ENCODE results near the gene IL21R.
"Not testable (repeated sequence)": the region's sequence is repeated elsewhere in the genome, so short reads cannot be mapped to it uniquely, and the experiment has no call there.

IL21R gene

DNA sequence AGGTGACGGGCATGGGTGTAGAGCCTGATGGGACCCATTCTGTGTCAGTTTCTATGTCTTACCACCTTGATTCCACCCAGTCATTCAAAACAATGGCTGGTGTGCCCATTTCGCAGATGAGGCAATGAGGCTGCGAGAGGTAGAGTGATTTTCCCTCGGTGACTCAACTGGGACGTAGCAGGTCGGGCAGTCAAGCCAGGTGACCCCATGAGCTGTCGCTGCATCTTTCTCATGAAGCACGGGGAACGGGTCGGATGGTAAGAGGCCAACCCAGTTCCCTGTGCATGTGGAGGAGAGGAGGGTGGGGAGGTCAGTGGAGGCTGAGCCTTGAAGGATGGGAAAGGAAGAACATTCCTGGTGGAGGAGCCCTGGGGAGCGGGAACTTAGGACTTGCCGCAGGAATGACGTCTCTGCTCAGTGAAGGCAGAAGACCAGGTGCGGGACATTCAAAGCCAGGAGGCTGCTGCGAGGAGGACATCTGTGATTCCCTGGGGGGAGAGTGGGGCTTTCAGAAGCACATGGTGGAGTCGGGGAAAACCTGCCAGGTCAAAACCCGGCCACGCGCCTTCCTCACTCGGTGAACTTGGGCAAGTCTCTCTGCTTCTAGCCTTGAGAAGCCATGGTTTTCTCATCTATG, 1.1 kb downstream of the IL21R start:
- DNase-seq (ENCODE audit: low read depth) = no peak

DNA sequence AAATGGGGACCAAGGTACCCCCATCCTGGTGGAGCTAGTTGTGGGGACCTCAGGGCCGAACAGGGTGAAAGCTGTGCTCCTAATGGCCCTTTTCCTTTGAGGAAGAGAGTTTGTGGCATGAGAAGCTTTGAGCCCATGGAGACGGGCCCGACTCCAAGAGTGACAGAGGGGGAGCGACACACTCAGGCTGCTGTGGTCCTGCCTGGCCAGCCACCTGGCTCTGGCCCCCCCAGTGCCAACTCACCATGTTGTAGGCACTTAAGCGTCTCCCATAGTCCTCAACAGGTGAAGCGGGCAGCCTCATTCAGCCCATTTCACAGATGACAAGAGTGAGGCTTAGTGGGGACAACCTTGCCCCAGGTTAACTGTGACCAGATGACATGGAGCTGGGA, 1.6 kb downstream of the IL21R start:
- no peak for DNase-seq (ENCODE audit: low read depth)

DNA sequence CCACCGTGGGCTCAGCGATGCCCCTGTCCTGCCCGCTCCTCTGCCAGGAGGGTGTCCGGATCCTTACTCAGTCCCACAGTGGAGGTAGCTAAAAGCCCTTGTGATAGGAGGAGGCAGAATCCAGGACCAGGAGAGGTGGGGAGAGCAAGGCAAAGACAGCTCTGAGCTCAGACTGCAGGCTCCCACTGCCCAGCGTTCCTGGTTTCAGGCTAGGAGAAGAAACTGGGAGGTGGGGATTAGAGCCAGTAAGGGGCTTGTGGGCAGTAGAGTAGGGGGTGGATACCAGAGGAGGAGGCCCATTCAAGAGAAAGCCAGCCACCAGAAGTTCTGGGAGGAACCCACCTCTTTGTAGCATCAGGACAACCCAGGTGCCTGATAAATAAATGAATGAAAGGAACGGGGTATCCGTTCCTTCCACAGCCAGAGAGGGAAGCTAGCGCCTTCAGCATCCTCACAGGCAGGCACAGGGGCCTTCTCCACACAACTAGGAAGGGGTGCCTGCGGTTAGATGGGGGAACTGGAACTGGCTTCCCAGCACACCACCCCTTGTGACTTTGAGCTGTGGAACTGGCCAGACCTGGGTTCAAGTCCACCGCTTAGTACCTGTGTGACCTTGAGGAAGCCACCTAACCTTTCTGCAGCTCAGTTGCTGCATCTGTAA, 2.3 kb downstream of the IL21R start:
- no peak for DNase-seq (ENCODE audit: low read depth)

DNA sequence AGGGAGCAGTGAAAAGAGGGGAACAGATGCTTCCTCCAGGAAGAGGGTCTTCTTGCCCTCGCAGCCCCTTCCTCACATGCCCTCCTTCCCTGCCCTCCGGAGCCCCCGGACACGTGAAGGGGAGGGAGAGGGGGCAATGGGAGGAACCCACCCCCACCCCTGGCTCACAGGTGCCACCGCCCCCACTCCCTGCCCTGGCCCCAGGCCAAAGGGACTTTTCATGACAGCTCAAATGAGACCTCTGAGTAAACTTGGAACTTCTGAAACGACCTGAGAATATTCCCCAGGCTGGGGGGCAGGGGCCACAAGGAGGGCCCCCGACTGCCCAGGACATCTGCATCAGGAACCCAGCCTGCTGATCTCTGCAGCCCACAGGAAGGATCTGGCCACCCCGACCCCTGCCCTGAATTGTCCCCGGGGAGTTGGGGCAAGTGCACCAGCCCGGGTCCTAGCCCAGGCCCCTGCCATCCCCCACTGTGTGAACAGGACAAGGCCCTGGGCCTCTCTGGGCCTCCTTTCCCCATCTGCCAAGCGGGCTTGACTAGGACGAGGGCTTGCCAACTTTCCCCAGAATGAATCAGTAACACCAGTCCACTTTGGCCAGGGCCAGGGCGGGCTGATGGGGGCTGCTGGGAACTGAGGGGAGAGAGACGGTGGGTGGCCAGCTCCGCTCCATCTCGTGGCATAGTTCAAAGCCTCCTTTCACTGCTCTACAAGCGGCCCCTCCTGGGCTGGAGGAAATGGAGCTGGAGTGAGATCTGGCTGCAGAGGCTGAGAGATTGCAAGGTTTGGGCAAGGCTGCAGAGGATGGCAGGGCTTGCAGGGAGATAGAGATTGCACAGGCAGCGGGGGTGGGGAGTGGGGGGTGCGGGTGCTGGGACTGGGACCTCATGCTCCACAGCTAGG, 3.8 kb downstream of the IL21R start:
- DNase-seq (ENCODE audit: low read depth) = no peak

DNA sequence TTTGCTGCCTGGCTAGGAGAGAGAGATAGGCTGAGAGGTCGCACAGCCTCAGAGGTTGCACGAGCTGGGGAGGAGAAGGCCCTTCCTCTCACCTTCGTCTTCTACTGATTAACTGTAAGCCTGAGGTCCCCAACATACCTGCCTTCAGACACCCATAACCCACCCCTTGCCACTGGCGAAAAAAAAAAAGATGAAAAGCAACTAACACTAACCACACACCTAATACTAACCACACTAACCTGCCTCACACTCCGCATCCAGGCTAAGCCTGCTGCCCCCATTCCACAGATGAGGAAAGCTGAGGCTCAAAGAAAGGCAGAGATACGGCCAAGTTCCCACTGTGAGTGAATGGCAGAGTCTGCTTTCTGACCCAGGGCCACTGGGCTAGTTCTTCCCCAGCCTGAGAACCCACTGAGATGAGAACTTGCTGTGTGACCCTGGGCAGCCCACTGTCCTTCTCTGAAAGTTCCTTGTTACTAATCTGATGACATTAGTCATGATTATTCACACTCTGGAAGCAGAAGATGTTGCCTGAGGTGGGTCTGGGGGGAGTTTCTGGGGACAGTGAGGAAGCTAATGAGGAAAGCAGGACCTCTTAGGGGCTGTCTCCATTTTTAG, 4.6 kb downstream of the IL21R start:
- DNase-seq (ENCODE audit: low read depth) = no peak

DNA sequence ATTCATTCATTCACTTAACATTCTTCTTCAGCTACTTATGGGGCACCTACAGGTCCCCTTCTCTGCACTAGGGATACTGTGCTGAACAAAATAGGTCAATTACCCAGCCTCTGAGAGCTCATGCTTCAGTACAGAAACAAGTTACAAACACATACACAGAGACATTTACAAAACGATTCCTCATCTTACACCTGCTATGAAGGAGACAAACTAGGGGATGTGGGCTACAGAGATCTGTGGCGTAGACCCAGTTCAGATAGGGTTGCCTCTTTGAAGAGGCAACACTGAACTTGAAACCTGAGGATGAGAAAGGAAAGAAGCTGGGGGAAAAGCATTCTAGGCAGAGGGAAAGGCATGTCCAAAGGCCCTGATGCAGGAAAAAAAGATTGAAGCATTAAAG, 5.2 kb downstream of the IL21R start:
- no peak for DNase-seq (ENCODE audit: low read depth)

DNA sequence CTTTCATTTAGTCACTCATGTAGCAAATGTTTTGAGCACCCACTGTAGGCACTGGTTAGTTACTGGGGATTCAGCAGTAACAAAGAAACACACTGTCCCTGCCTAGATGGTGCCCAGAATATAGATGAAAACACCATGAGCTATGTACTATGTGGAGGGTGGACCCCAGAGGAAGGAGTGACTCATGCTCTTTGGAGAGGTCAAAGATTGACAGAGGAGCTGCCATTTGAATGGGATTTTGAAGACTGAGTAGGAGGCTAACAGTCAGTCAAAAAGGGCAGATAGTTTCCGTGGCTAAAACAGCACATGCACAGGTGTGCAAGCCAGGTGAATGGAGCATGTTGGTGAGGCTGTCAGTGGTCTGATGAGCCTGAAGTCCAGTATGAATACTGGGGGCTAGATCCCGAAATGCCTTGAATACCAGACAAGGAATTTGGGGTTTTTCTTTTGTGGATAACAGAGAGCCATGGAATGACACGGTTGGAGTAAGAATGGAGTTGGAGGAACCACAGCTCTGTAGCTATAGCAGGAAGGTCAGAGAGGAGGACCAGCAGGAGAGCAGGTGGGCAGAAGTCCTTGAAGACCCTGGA, 6.1 kb downstream of the IL21R start:
- DNase-seq (ENCODE audit: low read depth) = no peak

DNA sequence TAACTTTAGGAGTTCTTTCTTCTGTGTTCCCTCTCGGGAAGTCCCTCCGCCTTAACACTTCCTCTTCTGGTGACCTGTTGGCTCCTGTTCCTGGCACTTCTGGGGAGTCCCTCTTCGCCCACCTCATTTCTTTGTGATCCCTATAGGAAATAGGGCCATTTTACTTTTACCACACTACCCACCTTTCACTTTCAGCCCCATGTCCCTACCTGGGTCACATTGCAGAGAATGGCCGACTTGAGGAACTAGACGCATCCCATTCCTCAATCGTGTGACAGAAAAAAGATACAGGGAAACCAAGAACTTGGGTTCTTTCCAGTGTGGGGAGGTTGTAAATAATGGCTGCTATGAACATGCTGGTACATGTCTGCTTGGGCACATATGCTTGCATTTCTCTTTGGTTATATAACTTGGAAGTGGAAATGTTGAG, 6.6 kb downstream of the IL21R start:
- DNase-seq (ENCODE audit: low read depth) = no peak

DNA sequence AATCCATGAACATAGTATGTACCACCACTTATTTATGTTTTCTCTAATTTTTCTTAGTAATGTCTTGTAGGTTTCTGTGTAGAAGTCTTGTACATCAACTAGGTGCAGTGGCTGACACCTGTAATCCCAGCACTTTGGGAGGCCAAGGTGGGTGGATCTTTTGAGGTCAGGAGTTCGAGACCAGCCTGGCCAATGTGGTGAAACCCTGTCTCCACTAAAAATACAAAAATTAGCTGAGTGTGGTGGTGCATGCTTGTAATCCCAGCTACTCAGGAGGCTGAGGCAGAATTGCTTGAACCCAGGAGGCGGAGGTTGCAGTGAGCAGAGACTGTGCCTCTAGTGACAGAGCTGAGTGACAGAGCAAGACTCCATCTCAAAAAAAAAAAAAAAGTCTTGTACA, 8.0 kb downstream of the IL21R start:
- not testable (repeated sequence) for DNase-seq (ENCODE audit: low read depth)

DNA sequence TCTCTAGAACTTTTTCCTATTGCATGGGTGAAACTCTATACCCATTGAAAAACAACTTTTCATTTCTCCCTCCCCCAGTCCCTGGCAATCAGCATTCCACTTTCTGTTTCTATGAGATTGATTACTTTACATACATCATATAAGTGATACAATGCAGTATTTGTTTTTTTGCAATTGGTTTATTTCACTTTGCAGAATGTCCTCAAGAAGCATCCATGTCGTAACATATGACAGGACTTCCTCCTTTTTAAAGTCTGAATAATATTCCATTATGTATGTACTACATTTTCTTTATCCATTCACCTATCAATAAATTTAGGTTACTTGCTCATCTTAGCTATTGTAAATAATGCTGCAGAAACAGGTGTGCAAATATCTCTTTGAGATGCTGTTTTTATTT, 8.8 kb downstream of the IL21R start:
- no peak for DNase-seq (ENCODE audit: low read depth)

DNA sequence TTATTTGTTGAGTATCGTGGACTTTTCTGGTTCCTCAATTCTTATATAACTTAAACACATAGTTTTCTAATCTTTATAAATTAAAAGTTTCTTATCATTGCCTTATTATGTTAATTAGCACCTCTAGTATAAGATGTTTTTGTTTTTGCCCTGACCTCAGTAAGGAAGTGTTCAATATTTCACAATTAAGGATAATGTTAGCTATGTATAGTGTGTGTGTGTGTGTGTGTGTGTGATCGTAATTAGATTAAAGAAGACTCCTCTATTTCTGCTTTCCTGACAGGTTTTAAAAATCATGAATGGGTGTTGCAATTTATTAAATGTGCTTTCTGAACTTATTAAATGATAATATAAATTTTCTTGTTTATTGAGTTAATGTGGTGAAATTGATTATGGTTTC, 12.0 kb downstream of the IL21R start:
- no peak for DNase-seq (ENCODE audit: low read depth)

DNA sequence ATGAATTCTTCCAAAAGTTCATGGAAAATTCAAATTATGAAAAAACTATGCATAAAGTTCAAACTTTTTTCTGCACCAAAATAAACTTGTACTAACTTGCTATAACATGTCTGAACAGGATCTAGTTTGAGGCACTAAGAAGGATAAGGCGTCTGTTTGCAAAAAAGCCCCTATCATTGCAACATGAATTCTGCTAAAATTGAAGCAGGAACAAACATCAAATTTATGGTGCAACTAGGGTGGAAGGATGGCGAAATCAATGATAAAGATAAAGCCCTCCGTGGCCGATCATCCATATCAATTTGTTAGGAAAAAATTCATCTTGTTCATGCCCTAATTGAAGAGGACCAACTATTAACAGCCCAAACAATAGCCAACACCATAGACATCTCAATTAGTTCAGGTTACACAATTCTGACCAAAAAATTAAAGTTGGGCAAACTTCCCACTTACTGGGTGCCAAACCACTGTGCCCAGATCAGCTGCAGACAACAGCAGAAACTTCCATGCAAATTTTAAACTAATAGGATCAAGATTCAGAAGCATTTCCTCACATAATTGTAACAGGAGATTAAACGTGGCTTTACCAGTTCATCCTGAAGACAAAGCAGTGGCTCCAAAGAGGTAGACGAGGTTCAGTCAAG, 12.9 kb downstream of the IL21R start:
- DNase-seq (ENCODE audit: low read depth) = no peak

DNA sequence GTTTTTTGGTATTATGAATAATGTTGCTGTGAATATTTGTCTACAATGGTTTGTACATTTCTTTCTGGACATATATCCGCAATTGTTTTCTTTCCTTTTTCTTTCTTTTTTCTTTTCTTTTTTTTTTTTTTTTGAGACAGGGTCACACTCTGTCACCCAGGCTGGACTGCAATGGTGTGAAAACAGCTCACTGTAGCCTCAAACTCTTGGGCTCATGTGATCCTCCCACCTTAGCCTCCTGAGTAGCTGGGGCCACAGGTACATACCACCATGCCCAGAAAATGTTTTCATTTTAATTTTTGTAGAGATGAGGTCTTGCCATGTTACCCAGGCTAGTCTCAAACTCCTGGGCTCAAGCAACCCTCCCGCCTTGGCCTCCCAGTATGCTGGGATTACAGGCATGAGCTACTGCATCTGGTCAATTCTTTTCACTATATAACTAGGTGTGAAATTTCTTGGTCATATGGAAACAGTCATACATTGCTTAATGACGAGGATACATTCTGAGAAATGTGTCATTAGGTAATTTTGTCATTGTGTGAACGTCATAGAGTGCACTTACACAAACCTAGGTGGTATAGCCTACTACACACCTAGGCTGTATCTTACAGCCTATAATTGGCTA, 15.2 kb downstream of the IL21R start:
- DNase-seq (ENCODE audit: low read depth) = no peak

DNA sequence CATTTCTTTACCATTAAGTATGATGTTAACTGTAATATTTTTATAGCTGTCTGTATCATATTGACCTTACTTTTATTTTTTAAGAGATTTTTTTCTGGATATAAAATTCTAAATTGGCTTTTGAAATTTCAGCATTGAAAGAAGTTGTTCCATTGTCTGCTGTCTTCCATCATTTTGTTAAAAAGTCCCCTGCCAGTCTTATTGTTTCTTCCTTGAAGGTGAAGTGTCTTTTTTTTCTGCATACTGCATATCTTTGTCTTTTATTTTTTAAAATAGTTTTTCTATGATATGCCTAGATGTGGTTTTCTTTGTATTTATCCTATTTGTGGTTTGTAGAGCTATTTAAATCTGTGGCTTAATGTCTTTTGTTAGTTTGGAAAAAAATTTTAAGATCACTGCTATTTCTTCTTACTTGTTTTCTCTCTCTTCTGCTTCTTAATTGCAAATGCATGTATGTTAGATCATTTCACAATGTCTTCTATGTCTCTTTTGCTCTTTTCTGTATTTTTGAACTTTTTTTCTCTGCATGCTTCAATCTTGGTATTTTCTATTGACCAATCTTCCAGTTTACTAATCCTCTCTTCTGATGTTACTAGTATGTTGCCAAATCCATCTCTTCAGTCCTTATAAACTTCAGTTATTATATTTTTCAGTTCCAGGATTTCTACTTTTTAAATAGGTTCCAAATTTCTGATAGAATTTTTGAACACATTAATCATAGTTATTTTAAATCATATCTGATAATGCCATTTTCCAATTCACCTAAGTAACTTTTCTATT, 20.2 kb downstream of the IL21R start:
- no peak for DNase-seq (ENCODE audit: low read depth)

DNA sequence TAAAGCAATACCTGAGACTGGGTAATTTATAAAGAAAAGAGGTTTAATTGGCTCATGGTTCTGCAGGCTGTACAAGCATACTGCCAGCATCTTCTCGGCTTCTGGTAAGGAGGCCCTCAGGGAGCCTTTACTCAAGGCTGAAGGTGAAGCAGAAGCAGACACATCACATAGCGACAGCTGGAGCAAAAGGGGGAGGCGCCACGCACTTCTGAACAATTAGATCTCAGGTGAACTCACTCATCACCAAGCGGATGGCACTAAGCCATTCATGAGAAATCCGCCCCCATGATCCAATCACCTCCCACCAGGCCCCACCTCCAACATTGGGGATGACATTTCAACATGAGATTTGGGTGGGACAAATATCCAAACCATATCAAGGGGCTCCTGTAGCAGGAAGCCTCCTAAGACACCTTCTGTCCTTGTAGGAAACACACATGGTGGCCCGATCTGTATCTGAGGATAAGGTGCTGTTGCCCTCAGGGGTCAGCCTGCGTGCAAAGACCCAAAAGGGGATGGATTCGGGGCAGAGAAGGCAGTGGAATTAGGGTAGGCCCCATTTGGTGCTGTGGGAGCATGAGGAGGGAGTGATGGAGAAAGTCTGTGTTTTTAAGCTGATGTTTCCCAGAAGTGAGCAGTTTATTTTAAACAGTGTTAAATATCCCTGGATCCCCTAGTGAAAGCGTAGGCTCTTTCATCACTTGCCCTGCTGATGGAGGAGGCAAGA, 23.0 kb downstream of the IL21R start:
- no peak for DNase-seq (ENCODE audit: low read depth)

DNA sequence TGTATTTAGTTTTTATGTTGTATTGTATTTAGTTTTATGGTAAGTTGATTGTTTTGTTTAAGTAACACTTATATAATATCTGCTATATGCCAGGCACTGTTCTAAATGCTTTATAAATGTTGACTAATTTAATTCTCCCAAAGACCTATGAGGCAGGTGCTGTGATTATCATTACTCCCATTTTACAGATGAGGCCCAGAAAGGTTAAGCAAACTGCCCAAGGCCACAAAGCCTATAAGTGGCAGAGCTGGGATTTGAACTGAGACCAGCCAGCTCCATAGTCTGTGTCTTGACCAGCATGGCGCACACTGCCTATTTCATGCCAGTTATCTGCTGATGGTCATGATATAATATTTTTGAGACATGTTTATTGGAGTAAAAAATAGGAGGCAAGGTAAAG, 24.0 kb downstream of the IL21R start:
- DNase-seq (ENCODE audit: low read depth) = no peak

DNA sequence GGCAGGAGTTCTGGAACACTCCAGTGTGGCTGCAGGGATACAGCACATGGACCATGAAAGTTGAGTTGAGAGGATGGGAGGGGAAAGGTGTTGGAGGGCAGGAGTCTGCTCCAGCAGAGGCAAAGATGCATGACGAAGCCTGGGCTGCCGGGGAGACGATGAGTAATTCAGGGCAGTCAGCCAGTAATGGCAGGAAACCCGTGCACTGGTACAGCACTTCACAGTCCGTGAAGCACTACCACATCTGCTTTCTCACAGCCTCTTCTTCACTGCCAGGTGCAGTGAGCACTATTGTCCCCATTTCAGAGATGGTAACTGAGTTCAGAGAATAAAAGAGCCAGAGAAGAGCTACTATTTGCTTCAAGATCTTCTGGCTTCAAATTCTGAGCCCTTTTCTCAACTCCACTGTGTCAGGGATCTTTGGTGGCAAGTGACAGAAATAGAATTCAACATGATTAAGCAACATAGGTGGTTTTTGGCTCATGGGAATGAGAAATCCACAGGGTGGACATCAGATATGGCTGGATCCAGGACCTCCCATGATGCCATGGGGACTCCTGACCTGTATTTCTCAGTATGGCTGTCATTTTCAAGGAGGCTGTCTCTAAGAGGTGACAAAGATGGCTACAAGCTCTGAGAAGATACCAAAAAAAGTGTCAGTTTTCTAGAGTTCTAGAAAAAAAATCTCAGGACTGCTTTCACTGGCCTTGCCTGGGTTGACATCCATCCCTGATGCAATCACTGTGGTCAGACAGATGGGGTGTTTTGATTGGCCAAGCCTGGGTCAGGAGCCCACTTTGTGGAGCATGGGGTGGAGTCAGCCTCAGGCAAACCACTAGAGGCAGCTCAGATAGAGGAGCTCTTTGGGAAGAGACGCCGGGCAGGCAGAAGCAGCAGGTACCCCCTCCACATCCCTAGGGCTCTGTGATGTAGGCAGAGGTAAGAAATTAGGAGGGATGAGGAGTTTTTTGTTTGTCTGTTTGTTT, 24.7 kb downstream of the IL21R start:
- DNase-seq (ENCODE audit: low read depth) = no peak

DNA sequence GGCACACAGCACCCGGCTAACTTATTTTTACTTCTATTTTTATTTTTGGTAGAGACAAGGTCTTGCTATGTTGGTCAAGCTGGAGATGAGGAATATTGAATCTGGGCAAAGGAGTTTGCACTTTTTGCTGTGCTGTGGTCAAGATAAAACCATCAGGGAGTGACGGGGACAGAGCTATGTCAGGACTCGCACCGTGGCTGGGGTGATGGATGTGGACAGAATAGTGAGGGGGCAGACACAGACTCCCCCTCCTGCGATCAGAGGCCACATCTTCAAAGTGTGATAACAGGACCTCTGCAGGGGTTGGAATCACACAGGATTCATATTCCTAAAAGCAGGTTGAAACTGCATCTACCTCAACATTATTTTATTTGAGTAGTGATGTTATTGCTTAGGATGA, 25.6 kb downstream of the IL21R start:
- DNase-seq (ENCODE audit: low read depth) = no peak
